HCT116 (cell line): ENCODE measurements around the gene MACROD1. TPM values are rescaled to one million over a fixed set of nuclear protein-coding genes. Genes with fewer than 3 reads are reported as not detected.

ENCODE experiments used
- ATAC-seq: fragments of 200-7000 bp; cut with Tn5 transposase; 2 replicates; pipeline ENCODE4 v1.9.1; 2020; ENCODE audit warnings: mild to moderate bottlenecking, moderate library complexity
- BruUV-seq: library from RNA; stranded (reverse); fragments of 400-500 nt; replicated peaks from 2 replicates; lab custom pipeline; 2021; lab: Mats Ljungman, UMichigan
- CTCF ChIA-PET: fragments of 300-600 bp; sonication (Branson Sonifier 250); formaldehyde crosslinking; loops from one replicate; lab custom pipeline; 2021; ENCODE audit warnings: antibody characterized with exemption; lab: Charles Lee
- POLR2A ChIA-PET: fragments of 300-600, 350-600 bp; sonication (Branson Sonifier 250); formaldehyde crosslinking; loops from one replicate; lab custom pipeline; 2021; ENCODE audit warnings: antibody characterized with exemption; lab: Charles Lee
- RAD21 ChIA-PET, 2 experiments: fragments of 300-600 bp; sonication (Branson Sonifier 250); formaldehyde crosslinking; loops; one replicate each; lab custom pipeline; 2023; ENCODE audit warnings: low total read pairs in 2 of 2; ENCODE audit not compliant: uncharacterized antibody in 2 of 2, unreplicated experiment in 2 of 2, low non-redundant PET in 1 of 2; lab: Charles Lee
- DNase-seq: peaks from one replicate; pipeline ENCODE4 v3.0.0-alpha.2; 2010; ENCODE audit warnings: low read depth, low spot score
- H2AFZ ChIP-seq: fragments of 200-600 bp; shearing (Covaris generic), sonication (generic); 2 replicates; pipeline ENCODE4 v1.6.1; 2017; ENCODE audit warnings: low read depth, mixed run types, mixed read lengths, antibody characterized with exemption, low read length; ENCODE audit not compliant: poor library complexity, severe bottlenecking
- H3K27ac ChIP-seq: 2 replicates; pipeline ENCODE4 v1.5.1; 2012; ENCODE audit warnings: low read depth, low read length
- H3K27me3 ChIP-seq: fragments of 200-600 bp; sonication (generic); 2 replicates; pipeline ENCODE4 v1.6.1; 2016; ENCODE audit warnings: mixed run types, low read length, mixed read lengths; ENCODE audit not compliant: insufficient read depth
- H3K36me3 ChIP-seq, 2 experiments: fragments of 200-500 bp in 1 of 2; fragments of 200-600 bp in 1 of 2; sonication (Bioruptor generic) in 1 of 2; sonication (generic) in 1 of 2; 2 replicates each; pipeline versions ENCODE4 v1.5.1 to v1.6.1; 2014 to 2016; ENCODE audit warnings: low read length in 2 of 2, inconsistent platforms in 1 of 2, mixed read lengths in 1 of 2, mixed run types in 1 of 2; ENCODE audit not compliant: insufficient read depth in 2 of 2, control insufficient read depth in 1 of 2
- H3K4me1 ChIP-seq, 2 experiments: fragments of 200-600 bp in 1 of 2; sonication (generic) in 1 of 2; 2 replicates each; pipeline versions ENCODE4 v1.5.1 to v1.6.1; 2012 to 2017; ENCODE audit warnings: low read length in 2 of 2, inconsistent platforms in 1 of 2, mild to moderate bottlenecking in 1 of 2, mixed read lengths in 1 of 2, mixed run types in 1 of 2, moderate library complexity in 1 of 2; ENCODE audit not compliant: insufficient read depth in 2 of 2, control insufficient read depth in 1 of 2
- H3K4me2 ChIP-seq: fragments of 200-600 bp; sonication (generic); 2 replicates; pipeline ENCODE4 v1.6.1; 2017; ENCODE audit warnings: mixed run types, low read length, mixed read lengths
- H3K4me3 ChIP-seq, 2 experiments: fragments of 200-600 bp in 1 of 2; sonication (generic) in 1 of 2; replicated peaks in 1 of 2; 2 replicates each; pipeline ENCODE4 v1.5.1; 2011 to 2016; ENCODE audit warnings: low read length in 2 of 2, control low read depth in 1 of 2, low read depth in 1 of 2, mild to moderate bottlenecking in 1 of 2, mixed read lengths in 1 of 2, mixed run types in 1 of 2
- H3K79me2 ChIP-seq: fragments of 200-600 bp; sonication (generic); 2 replicates; pipeline ENCODE4 v1.6.1; 2017; ENCODE audit warnings: mild to moderate bottlenecking, mixed run types, low read length, moderate library complexity, mixed read lengths; ENCODE audit not compliant: insufficient read depth
- H3K9ac ChIP-seq: fragments of 200-600 bp; sonication (generic); 2 replicates; pipeline ENCODE4 v1.6.1; 2016; ENCODE audit warnings: low read length, mixed read lengths
- H3K9me2 ChIP-seq: fragments of 200-600 bp; sonication (generic), shearing (Covaris generic); 2 replicates; pipeline ENCODE4 v1.6.1; 2017; ENCODE audit warnings: mixed run types, mild to moderate bottlenecking, moderate library complexity; ENCODE audit not compliant: insufficient read depth
- H3K9me3 ChIP-seq, 2 experiments: fragments of 200-500 bp in 1 of 2; fragments of 200-600 bp in 1 of 2; sonication (Bioruptor generic) in 1 of 2; sonication (generic) in 1 of 2; 2 replicates each; pipeline ENCODE4 v1.6.1; 2014 to 2017; ENCODE audit warnings: low read length in 2 of 2, mixed read lengths in 2 of 2, inconsistent platforms in 1 of 2, low read depth in 1 of 2, mild to moderate bottlenecking in 1 of 2, mixed run types in 1 of 2, moderate library complexity in 1 of 2; ENCODE audit not compliant: control insufficient read depth in 1 of 2, insufficient read depth in 1 of 2
- H4K20me1 ChIP-seq: fragments of 200-600 bp; sonication (generic), shearing (Covaris generic); 2 replicates; pipeline ENCODE4 v1.6.1; 2017; ENCODE audit warnings: mixed run types, mild to moderate bottlenecking, moderate library complexity; ENCODE audit not compliant: insufficient read depth
- ATF3 ChIP-seq: IDR thresholded peaks from 2 replicates; pipeline ENCODE4 v1.6.1; 2012
- CEBPB ChIP-seq: IDR thresholded peaks from 2 replicates; pipeline ENCODE4 v1.6.1; 2012; ENCODE audit warnings: low read depth
- CTCF ChIP-seq, 3 experiments: fragments of 200-600 bp in 1 of 3; sonication (generic) in 1 of 3; IDR thresholded peaks in 2 of 3; conservative IDR thresholded peaks in 1 of 3; 2 replicates each; pipeline ENCODE4 v1.5.1; 2012 to 2017; ENCODE audit warnings: low read depth in 2 of 3, low read length in 2 of 3, antibody characterized with exemption in 1 of 3, borderline replicate concordance in 1 of 3, control low read depth in 1 of 3, mild to moderate bottlenecking in 1 of 3, mixed read lengths in 1 of 3, mixed run types in 1 of 3, moderate library complexity in 1 of 3; ENCODE audit not compliant: insufficient read depth in 1 of 3
- EGR1 ChIP-seq: IDR thresholded peaks from 2 replicates; pipeline ENCODE4 v1.6.1; 2012; ENCODE audit warnings: low read depth
- ELF1 ChIP-seq: IDR thresholded peaks from 2 replicates; pipeline ENCODE4 v1.6.1; 2012; ENCODE audit warnings: low read depth, borderline replicate concordance
- EZH2phosphoT487 ChIP-seq: fragments of 200-600 bp; IDR thresholded peaks from 2 replicates; pipeline ENCODE4 v1.6.1; 2018; ENCODE audit warnings: antibody characterized with exemption, borderline replicate concordance
- FOSL1 ChIP-seq: IDR thresholded peaks from 2 replicates; pipeline ENCODE4 v1.6.1; 2012; ENCODE audit warnings: low read depth
- JUND ChIP-seq: IDR thresholded peaks from 2 replicates; pipeline ENCODE4 v1.6.1; 2012
- MAX ChIP-seq: IDR thresholded peaks from 2 replicates; pipeline ENCODE4 v1.6.1; 2012
- POLR2A ChIP-seq: IDR thresholded peaks from 2 replicates; pipeline ENCODE4 v1.7.0; 2011; ENCODE audit warnings: borderline replicate concordance; ENCODE audit not compliant: insufficient read depth, insufficient read length; ENCODE audit errors: extremely low read depth
- POLR2AphosphoS5 ChIP-seq: IDR thresholded peaks from 2 replicates; pipeline ENCODE4 v1.6.1; 2011; ENCODE audit warnings: mild to moderate bottlenecking, low read depth, low read length, moderate library complexity
- REST ChIP-seq: IDR thresholded peaks from 2 replicates; pipeline ENCODE4 v1.6.1; 2012; ENCODE audit warnings: low read depth
- SP1 ChIP-seq: IDR thresholded peaks from 2 replicates; pipeline ENCODE4 v1.6.1; 2012; ENCODE audit warnings: low read depth
- SRF ChIP-seq: IDR thresholded peaks from 2 replicates; pipeline ENCODE4 v1.6.1; 2012; ENCODE audit warnings: low read depth
- TCF7L2 ChIP-seq: IDR thresholded peaks from 2 replicates; pipeline ENCODE4 v1.7.0; 2011; ENCODE audit warnings: borderline replicate concordance, inconsistent platforms; ENCODE audit not compliant: insufficient read depth, insufficient read length; ENCODE audit errors: extremely low read depth
- YY1 ChIP-seq: IDR thresholded peaks from 2 replicates; pipeline ENCODE4 v1.6.1; 2011; ENCODE audit warnings: low read length, low read depth, moderate library complexity, mild to moderate bottlenecking; ENCODE audit not compliant: insufficient replicate concordance; ENCODE audit errors: extremely low read depth
- ZBTB33 ChIP-seq: IDR thresholded peaks from 2 replicates; pipeline ENCODE4 v1.6.1; 2011; ENCODE audit warnings: mild to moderate bottlenecking, low read length, moderate library complexity; ENCODE audit not compliant: insufficient replicate concordance; ENCODE audit errors: extremely low read depth
- ZNF274 ChIP-seq: fragments of 200-500 bp; sonication (Bioruptor generic); IDR thresholded peaks from 2 replicates; pipeline ENCODE4 v1.6.1; 2014; ENCODE audit warnings: mild to moderate bottlenecking, low read depth, low read length, inconsistent platforms
- intact Hi-C: fragments of 100-400 bp; cut with micrococcal nuclease; formaldehyde crosslinking; loops from 2 replicates; pipeline ENCODE4 v1.10.0; 2022
- total RNA-seq: library from RNA; stranded (reverse); gene quantifications from one replicate; pipeline ENCODE4 v1.2.1, GENCODE V29; 2021; ENCODE audit not compliant: unreplicated experiment

Gene MACROD1
- total RNA-seq, 1 experiment from 2014 or later, result 61.1 TPM

- H3K36me3 ChIP-seq, result no peaks in the 10 kb centered on the region
- no peaks in the 10 kb centered on the region for H3K9me3 ChIP-seq
- no peak overlapping the region for H3K9ac ChIP-seq
- H2AFZ ChIP-seq, result no peak overlapping the region
- ChIA-PET POLR2A (no interaction called here), RAD21 (no interaction called here)
- no TSS peak for BruUV-seq
- ATAC-seq (no peak), DNase-seq (no peak)
- no peaks in the 10 kb centered on the region for H3K79me2 ChIP-seq
- H3K27ac ChIP-seq, result no peak overlapping the region
- H3K4me1 ChIP-seq, result no peaks in the 10 kb centered on the region
- intact Hi-C loops, result no loop called here
- no peaks in the 10 kb centered on the region for H3K27me3 ChIP-seq
- H4K20me1 ChIP-seq, result no peaks in the 10 kb centered on the region
- no peak for TF ChIP-seq ZNF274
- no peak for TF ChIP-seq TCF7L2
- no peak for TF ChIP-seq FOSL1
- no peak for TF ChIP-seq SP1
- no peak for TF ChIP-seq JUND
- no peak for TF ChIP-seq MAX
- no peak for TF ChIP-seq REST
- no peak for TF ChIP-seq ZBTB33
- no peak for TF ChIP-seq SRF
- TF ChIP-seq POLR2AphosphoS5, result no peak
- no peak for TF ChIP-seq EZH2phosphoT487
- TF ChIP-seq CTCF (IDR thresholded peaks at IDR 0.05 in 2 of 3, conservative IDR thresholded peaks at IDR 0.05 in 1 of 3; ENCODE audit: borderline replicate concordance in 1 of 3, insufficient read depth in 1 of 3, low read depth in 2 of 3, low read length in 2 of 3), result no peak
- TF ChIP-seq EGR1, result no peak
- TF ChIP-seq ATF3, result no peak
- no peak for TF ChIP-seq POLR2A
- TF ChIP-seq YY1, result no peak
- no peak for TF ChIP-seq CEBPB
- TF ChIP-seq ELF1, result no peak
- TF ChIP-seq, all 23 proteins: peak for 0
- CTCF ChIA-PET, result no interaction called here
- H3K4me2 ChIP-seq, result no peak overlapping the region
- no peaks in the 10 kb centered on the region for H3K9me2 ChIP-seq
- no peak overlapping the region for H3K4me3 ChIP-seq
Measured at GRCh38 chr11:64112771-64113461, 53.0 kb downstream of the MACROD1 start.
